AG10803 (cell line): Measurements from ENCODE around the gene CD19.
"Not testable (repeated sequence)": the region's sequence is repeated elsewhere in the genome, so short reads cannot be mapped to it uniquely, and the experiment has no call there.

Experiments used
- DNase-seq: peaks from one replicate; pipeline ENCODE4 v3.0.0; 2010; ENCODE audit warnings: low read depth
- H3K4me3 ChIP-seq: 2 replicates; pipeline ENCODE4 v1.5.1; 2011; ENCODE audit warnings: mild to moderate bottlenecking, low read length, control low read depth
- TF ChIP-seq, protein P1 (sequence below): conservative IDR thresholded peaks from 2 replicates; pipeline ENCODE4 v1.5.1; 2011; ENCODE audit warnings: mild to moderate bottlenecking, low read length, control low read depth, inconsistent platforms

The CD19 gene

GRCh38 chr16:28923231-28923587, 8.6 kb upstream of the CD19 start:
- DNase-seq, result no peak
- H3K4me3 ChIP-seq, result no peak overlapping the region
- TF ChIP-seq, protein P1, sequence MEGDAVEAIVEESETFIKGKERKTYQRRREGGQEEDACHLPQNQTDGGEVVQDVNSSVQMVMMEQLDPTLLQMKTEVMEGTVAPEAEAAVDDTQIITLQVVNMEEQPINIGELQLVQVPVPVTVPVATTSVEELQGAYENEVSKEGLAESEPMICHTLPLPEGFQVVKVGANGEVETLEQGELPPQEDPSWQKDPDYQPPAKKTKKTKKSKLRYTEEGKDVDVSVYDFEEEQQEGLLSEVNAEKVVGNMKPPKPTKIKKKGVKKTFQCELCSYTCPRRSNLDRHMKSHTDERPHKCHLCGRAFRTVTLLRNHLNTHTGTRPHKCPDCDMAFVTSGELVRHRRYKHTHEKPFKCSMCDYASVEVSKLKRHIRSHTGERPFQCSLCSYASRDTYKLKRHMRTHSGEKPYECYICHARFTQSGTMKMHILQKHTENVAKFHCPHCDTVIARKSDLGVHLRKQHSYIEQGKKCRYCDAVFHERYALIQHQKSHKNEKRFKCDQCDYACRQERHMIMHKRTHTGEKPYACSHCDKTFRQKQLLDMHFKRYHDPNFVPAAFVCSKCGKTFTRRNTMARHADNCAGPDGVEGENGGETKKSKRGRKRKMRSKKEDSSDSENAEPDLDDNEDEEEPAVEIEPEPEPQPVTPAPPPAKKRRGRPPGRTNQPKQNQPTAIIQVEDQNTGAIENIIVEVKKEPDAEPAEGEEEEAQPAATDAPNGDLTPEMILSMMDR, result no peak

DNA sequence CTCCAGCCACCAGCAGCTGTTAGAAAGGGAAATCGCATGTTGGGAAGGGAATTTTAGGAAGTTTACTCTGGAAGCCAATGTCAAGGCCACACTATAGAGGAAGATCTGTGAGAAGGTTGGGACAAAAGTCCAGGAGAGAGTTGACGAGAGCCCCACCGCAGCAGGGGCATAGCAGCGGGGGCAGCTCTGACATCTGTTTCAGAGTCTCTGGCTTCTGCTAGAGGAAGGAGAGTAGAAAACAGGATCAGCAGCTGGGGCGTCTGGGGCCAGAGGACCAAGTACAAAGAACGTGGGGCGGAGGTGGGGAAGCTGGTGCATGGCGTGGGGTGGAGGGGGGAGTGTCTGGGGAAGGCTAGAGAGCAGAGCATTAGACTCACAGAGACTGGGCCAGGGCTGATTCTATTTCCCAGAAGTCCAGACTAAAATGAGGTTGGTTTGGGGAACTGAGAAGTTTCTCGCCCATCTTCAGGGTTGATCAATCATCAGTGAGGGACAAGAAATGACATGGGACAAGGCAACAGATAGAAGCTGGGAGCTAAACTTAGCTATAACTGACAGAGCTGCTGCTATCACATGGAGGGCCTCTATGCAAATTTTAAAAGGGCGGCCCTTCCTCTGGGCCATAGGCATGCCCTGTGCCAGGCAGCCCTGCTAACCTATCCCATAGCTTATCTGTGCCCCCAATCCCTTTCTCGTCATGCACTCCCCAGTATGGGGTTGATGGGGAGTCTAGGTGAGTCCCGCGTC, 7.9 kb upstream of the CD19 start:
- DNase-seq, result no peak
- H3K4me3 ChIP-seq, result peak overlapping the region; percentile 83
- TF ChIP-seq, protein P1, result no peak

- TF ChIP-seq, protein P1, result no peak
- DNase-seq, result no peak
- H3K4me3 ChIP-seq, result peak overlapping the region; percentile 83
These were observed 7.4 kb upstream of the CD19 start for GRCh38 chr16:28924399-28924761.

GRCh38 chr16:28924762-28925385, 6.9 kb upstream of the CD19 start, which contains the start of gene RABEP2:
Gene RABEP2 (minus strand): TSS chr16:28925238. CDS start chr16:28925163, 75 bp downstream.
- H3K4me3 ChIP-seq, result peak within 1 kb of the TSS; percentile 83
- TF ChIP-seq, protein P1, result no peak
- DNase-seq, result peak; percentile 81

DNA sequence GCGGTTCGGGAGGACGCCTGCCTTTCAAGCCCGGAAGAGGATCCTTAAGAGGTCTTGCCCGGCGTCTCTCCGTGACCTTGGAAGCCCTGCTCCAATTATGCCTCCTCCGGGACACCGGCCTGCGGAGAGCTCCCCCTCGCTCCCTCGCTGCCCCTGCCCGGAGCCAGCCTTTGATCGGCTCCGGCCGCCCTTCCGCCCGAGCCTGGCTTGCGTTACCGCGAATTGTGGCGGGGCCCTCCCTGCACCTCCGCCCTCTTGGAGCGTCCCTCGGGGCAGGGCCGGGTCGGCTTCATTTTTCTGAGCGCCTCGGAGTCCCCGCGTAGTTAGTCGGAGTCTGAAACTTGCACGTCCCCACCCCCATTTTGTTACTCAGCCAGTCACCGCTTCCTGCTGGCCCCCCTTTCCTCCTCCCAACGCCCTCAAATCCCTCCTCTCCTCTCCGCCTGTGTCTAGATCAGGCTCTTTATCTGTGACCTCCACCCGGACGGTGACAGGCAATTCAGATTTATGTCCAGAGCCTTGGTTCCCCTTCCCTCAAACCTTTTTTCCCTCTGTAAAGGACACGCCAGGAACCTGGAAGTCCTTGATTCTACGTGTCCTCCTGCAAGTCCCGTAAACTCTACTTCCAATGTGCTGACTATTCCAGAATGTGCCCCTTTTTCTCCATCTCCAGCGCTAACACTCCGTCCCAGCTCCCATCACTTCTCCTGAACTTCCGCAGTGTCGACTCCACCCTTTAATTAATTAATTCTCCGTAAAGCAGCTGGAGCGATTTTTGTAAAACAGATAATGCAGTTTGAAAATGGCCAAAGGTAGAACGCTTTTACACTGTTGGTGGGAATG, 6.2 kb upstream of the CD19 start:
- peak overlapping the region; percentile 83 for H3K4me3 ChIP-seq
- TF ChIP-seq, protein P1, result no peak
- DNase-seq, result peak; percentile 83

DNA sequence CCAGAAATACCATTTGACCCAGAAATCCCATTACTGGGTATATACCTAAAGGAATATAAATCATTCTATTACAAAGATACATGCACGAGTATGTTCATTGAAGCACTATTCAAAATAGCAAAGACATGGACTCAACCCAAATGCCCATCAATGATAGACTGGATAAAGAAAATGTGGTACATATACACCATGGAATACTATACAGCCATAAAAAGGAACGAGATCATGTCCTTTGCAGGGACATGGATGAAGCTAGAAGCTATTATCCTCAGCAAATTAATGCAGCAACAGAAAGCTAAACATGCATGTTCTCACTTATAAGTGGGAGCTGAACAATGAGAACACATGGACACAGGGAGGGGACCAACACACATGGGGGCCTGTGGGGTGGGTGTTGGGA, 5.5 kb upstream of the CD19 start:
- DNase-seq, H3K4me3 ChIP-seq: not testable (repeated sequence)

GRCh38 chr16:28927815-28928214, 4.0 kb upstream of the CD19 start:
- DNase-seq, result no peak
- TF ChIP-seq, protein P1, result no peak
- no peak overlapping the region for H3K4me3 ChIP-seq
